Tibial nerve (tissue), 4 donors: ENCODE data around the gene TPD52L2. TPM values are rescaled to one million over a fixed set of nuclear protein-coding genes. Genes with fewer than 3 reads are reported as not detected.
A peak's percentile ranks its signal among the peaks of the same experiment; 100 is the strongest.

Source experiments
- DNase-seq, 2 donors: peaks; one replicate each; pipeline ENCODE4 v3.0.0-alpha.2; 2019; ENCODE audit warnings: low spot score in 2 of 2
- H3K27ac ChIP-seq, 4 donors: fragments of 200-600 bp; sonication (generic) in 3 of 4; one replicate each; pipeline ENCODE4 v1.5.1; 2017 to 2019; ENCODE audit warnings: mild to moderate bottlenecking in 1 of 4
- H3K27me3 ChIP-seq, 2 donors: fragments of 200-600 bp; sonication (generic) in 1 of 2; one replicate each; pipeline versions ENCODE4 v1.5.1 to v1.6.0; 2017 to 2019
- H3K36me3 ChIP-seq, 3 donors: fragments of 200-600 bp; sonication (generic); one replicate each; pipeline ENCODE4 v1.5.1; 2018 to 2019
- H3K4me1 ChIP-seq, 4 donors: fragments of 200-600 bp; sonication (generic) in 3 of 4; one replicate each; pipeline ENCODE4 v1.5.1; 2017 to 2019
- H3K4me3 ChIP-seq, 4 donors: fragments of 200-600 bp; sonication (generic) in 3 of 4; one replicate each; pipeline ENCODE4 v1.5.1; 2017 to 2019; ENCODE audit warnings: mild to moderate bottlenecking in 1 of 4, moderate library complexity in 1 of 4
- H3K9me3 ChIP-seq, 4 donors: fragments of 200-600 bp; sonication (generic) in 3 of 4; one replicate each; pipeline ENCODE4 v1.5.1; 2017 to 2019
- EP300 ChIP-seq, 2 donors: sonication (generic); formaldehyde crosslinking; IDR thresholded peaks; one replicate each; pipeline ENCODE4 v1.6.1; 2017; ENCODE audit warnings: antibody characterized with exemption in 2 of 2, mild to moderate bottlenecking in 1 of 2
- POLR2A ChIP-seq, 2 donors: fragments of 450-650 bp; IDR thresholded peaks; one replicate each; pipeline ENCODE4 v1.6.1; 2017; ENCODE audit warnings: antibody characterized with exemption in 2 of 2, mild to moderate bottlenecking in 2 of 2, moderate library complexity in 2 of 2
- WGBS, 2 donors: methylation state at CpG; one replicate each; pipeline ENCODE4 v1.1.5; 2018; 5-methylcytosine and 5-hydroxymethylcytosine counted together
- total RNA-seq, 4 donors: library from RNA; depleted of rRNA; stranded (reverse); fragments of >200 nt; gene quantifications; one replicate each; pipeline ENCODE4 v1.1.0, GENCODE V29; 2016
- TF ChIP-seq, protein P1 (sequence below), 5 experiments: fragments of 200-600 bp in 3 of 5; fragments of 450-650 bp in 2 of 5; sonication (generic) in 3 of 5; IDR thresholded peaks; one replicate each; pipeline ENCODE4 v1.5.1; 2016 to 2019; ENCODE audit warnings: antibody characterized with exemption in 5 of 5, mild to moderate bottlenecking in 3 of 5, moderate library complexity in 2 of 5

The TPD52L2 gene
- total RNA-seq, 4 donors from 2014 or later = 108 to 122 (median 115) TPM

DNA sequence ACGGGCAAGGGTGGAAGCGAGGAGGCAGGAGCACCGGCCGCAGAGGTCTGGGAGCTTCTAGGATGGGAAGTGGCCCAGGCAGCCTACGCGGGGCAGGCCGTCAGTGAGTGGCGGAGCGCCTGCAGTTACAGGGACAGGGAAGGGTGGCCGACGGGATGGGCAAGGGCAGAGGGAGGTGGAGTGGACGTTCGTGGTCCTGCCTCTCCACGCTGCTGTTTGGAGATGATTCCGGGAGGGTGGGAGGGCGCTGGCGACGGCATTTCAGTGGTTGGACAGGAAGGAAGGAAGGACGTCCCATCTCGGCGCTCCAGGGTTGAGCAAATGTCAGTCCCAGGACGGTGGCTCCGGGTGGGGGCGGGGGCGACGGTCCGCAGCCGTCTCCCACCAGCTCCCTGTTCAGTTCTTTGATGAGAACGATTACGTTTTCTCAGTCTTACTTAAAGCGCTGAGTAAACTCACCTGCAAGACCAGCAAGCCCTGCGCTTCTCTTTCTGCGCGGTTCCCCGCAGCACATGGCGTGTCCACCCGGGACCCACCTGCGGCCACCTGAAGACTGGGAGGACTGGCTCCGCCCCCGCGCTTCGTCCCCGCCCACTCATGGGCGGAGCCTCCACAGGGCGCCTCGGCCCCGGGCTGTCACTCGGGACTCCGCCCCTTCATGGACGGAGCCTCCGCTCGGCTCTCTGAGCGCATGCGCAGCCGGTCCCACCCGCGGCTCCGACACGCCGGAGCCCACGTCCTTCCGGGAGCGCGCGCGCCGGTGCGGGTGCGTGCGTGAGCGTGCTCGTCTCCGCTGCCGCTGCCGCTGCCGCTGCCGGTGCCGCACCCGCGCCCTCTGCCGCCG lies 29.5 kb downstream of the TPD52L2 start, which contains the start of gene DNAJC5:
DNAJC5 (plus strand) TSS at position 769 of the 844 bp plus-strand sequence. CDS start 33,220 bp downstream, outside the sequence.
- Histone ChIP-seq H3K9me3 (no peaks in the 10 kb centered on the region), H3K4me3 (peak within 1 kb of the TSS; percentile 41 to 77 (median 59)), H3K27ac (peak within 1 kb of the TSS in 3 of 4 donors; percentile 81 to 87 (median 82)), H3K27me3 (no peaks in the 10 kb centered on the region), H3K36me3 (peaks cover 0 to 38% (median 3%) of the 10 kb centered on the region in 3 donors), H3K4me1 (peaks cover 0 to 48% (median 14%) of the 10 kb centered on the region in 4 donors)
- TF ChIP-seq EP300 (IDR thresholded peaks at IDR 0.05) (peak; percentile 51 to 84), POLR2A (IDR thresholded peaks at IDR 0.05) (peak in 1 of 2 donors; percentile 49)
- TF ChIP-seq, protein P1, sequence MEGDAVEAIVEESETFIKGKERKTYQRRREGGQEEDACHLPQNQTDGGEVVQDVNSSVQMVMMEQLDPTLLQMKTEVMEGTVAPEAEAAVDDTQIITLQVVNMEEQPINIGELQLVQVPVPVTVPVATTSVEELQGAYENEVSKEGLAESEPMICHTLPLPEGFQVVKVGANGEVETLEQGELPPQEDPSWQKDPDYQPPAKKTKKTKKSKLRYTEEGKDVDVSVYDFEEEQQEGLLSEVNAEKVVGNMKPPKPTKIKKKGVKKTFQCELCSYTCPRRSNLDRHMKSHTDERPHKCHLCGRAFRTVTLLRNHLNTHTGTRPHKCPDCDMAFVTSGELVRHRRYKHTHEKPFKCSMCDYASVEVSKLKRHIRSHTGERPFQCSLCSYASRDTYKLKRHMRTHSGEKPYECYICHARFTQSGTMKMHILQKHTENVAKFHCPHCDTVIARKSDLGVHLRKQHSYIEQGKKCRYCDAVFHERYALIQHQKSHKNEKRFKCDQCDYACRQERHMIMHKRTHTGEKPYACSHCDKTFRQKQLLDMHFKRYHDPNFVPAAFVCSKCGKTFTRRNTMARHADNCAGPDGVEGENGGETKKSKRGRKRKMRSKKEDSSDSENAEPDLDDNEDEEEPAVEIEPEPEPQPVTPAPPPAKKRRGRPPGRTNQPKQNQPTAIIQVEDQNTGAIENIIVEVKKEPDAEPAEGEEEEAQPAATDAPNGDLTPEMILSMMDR (IDR thresholded peaks at IDR 0.05) = no peak
- WGBS, 2 donors = 1 to 2% methylated on average over 27 to 71 of the region's 82 CpGs
- DNase-seq = peak; percentile 84 to 87

DNA sequence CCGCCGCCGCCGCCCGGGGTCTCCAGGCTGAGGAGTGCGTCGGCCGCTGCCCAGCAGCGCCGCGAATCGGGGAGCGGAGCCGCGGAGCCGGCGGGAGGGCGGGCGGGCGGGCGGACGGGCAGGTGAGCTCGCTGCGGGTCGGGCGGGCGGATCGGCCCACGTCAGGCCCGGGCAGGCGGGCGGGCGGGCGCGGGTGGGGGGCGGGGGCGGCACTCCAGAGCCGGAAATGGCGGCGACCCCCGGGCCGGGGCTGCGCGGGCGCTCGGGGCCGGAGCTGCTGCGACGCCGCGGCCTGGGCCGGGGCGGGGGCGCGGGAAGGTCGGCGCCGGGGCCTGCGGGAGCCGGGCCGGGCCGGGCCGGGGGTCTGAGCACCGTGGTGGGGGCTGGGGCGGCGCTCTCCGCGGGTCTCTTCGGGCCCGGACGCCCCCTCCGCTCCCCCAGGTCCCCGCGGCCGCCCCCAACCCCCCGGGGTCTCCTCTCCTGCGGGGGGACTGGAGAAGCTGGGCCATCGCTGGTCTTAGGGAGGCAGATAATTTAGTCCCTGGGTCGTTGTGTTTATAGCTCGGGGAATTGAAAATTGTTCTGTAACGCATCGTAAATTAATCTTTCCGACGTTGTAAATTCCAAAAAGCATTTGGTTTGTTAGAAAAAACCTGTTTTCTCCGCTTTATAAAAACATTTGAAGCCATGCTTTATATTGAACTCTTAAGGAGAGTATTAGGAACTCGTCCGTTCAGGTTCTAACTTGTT lies 30.3 kb downstream of the TPD52L2 start:
- H3K27me3 ChIP-seq = no peaks in the 10 kb centered on the region
- H3K36me3 ChIP-seq = peaks cover 0 to 30% (median 0%) of the 10 kb centered on the region in 3 donors
- no peak for TF ChIP-seq POLR2A (IDR thresholded peaks at IDR 0.05)
- TF ChIP-seq, protein P1 (IDR thresholded peaks at IDR 0.05) = no peak
- no peak for TF ChIP-seq EP300 (IDR thresholded peaks at IDR 0.05)
- no peak for DNase-seq
- 1 to 2% methylated on average over 38 to 53 of the region's 87 CpGs for WGBS, 2 donors
- peak overlapping the region; percentile 41 to 77 (median 59) for H3K4me3 ChIP-seq
- peak overlapping the region in 3 of 4 donors; percentile 81 to 87 (median 82) for H3K27ac ChIP-seq
- no peaks in the 10 kb centered on the region for H3K9me3 ChIP-seq
- H3K4me1 ChIP-seq = peaks cover 0 to 48% (median 14%) of the 10 kb centered on the region in 4 donors

DNA sequence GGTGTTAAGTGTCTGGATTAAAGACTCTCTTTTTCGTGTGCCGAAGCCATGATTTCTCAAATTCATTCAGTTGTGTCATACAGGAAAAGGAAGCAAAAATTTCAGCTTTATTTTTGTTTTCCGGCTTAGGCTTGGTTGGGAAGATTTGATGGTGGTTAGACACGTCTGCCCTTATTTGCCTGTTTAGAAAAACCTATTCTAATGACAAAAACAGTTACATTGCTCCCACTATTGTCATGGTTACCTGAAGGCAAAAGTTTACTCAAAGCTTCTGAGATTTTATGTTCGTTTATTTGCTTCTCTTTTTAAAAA lies 30.8 kb downstream of the TPD52L2 start:
- H3K27me3 ChIP-seq = no peaks in the 10 kb centered on the region
- H3K9me3 ChIP-seq = no peaks in the 10 kb centered on the region
- TF ChIP-seq, protein P1 (IDR thresholded peaks at IDR 0.05) = no peak
- TF ChIP-seq POLR2A (IDR thresholded peaks at IDR 0.05) (no peak), EP300 (IDR thresholded peaks at IDR 0.05) (no peak)
- DNase-seq = no peak
- 1% methylated on average over 5 of the region's 5 CpGs for WGBS, 2 donors
- peak overlapping the region; percentile 41 to 77 (median 59) for H3K4me3 ChIP-seq
- peaks cover 0 to 24% (median 0%) of the 10 kb centered on the region in 3 donors for H3K36me3 ChIP-seq
- H3K27ac ChIP-seq = peak overlapping the region in 3 of 4 donors; percentile 81 to 87 (median 82)
- H3K4me1 ChIP-seq = peaks cover 0 to 53% (median 16%) of the 10 kb centered on the region in 4 donors

DNA sequence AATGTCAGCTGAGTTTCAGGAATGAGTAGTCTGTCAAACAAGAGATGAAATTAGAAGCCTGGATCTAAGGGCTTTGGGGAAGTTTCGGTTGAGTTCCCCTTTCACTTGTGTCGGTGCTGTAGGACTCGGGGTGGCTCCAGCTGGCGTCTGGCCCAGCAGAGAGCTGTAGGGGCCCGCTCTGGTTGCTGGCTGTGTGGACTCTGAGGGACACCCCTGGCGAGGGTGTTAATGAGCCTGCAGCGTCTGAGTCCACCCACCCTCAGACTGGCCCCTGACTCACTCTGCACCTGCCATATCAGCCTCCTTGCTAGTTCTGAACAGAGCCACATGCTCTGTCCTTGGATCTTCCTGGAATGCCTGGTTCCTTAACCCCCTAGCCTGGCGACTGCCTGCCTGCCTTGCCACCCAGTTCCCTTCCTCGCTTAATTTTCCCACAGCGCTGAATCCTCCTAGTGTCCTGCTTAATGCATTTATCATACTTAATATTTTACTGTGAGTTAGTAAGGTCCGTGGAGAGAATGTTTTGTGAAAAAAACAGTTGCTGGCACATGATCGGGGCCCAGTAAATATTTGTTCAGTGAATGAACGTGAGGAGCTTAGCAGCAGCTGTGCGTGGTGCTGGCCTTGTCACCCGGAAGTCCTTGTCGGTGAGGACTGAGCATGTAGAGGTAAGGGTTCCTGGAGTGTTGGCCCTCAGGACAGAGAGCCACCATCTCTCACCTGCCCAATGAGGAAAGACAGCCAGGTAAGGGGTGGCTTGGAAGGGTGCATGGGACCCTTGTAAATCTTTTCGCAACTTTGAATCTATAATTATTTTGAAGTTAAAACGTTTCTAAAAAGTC lies 31.4 kb downstream of the TPD52L2 start:
- H3K9me3 ChIP-seq = no peaks in the 10 kb centered on the region
- peak overlapping the region; percentile 41 to 77 (median 59) for H3K4me3 ChIP-seq
- H3K36me3 ChIP-seq = peaks cover 0 to 19% (median 0%) of the 10 kb centered on the region in 3 donors
- DNase-seq = peak; percentile 24 to 37
- no peaks in the 10 kb centered on the region for H3K27me3 ChIP-seq
- peaks cover 0 to 59% (median 16%) of the 10 kb centered on the region in 4 donors for H3K4me1 ChIP-seq
- H3K27ac ChIP-seq = peak overlapping the region in 3 of 4 donors; percentile 81 to 87 (median 82)
- 16 to 18% methylated on average over 18 of the region's 18 CpGs for WGBS, 2 donors
- TF ChIP-seq EP300 (IDR thresholded peaks at IDR 0.05) = no peak
- TF ChIP-seq, protein P1 (IDR thresholded peaks at IDR 0.05) = no peak
- TF ChIP-seq POLR2A (IDR thresholded peaks at IDR 0.05) = no peak
